SU-DHL-6 (cell line): ENCODE measurements around the gene SGPL1.
A peak's percentile ranks its signal among the peaks of the same experiment; 100 is the strongest.
"Not testable (repeated sequence)": the region's sequence is repeated elsewhere in the genome, so short reads cannot be mapped to it uniquely, and the experiment has no call there.

Source experiments
- H2AFZ ChIP-seq: fragments of 200-600 bp; sonication (generic); 2 replicates; pipeline ENCODE4 v1.6.1; 2014; ENCODE audit warnings: low read depth, mild to moderate bottlenecking, moderate library complexity, mixed read lengths, antibody characterized with exemption, low read length; ENCODE audit not compliant: severe bottlenecking
- H3F3A ChIP-seq: fragments of 200-600 bp; shearing (Covaris generic); 2 replicates; pipeline ENCODE4 v1.6.0; 2016; ENCODE audit warnings: antibody characterized with exemption, mild to moderate bottlenecking; ENCODE audit not compliant: insufficient read depth
- H3K27ac ChIP-seq: fragments of 200-600 bp; sonication (generic); 2 replicates; pipeline ENCODE4 v1.5.1; 2016; ENCODE audit warnings: low read depth, mild to moderate bottlenecking, low read length, moderate library complexity, mixed read lengths
- H3K27me3 ChIP-seq: fragments of 200-600 bp; sonication (generic), shearing (Covaris generic); 2 replicates; pipeline ENCODE4 v1.6.0; 2014; ENCODE audit warnings: mild to moderate bottlenecking, low read length
- H3K36me3 ChIP-seq: fragments of 200-600 bp; sonication (generic); 2 replicates; pipeline ENCODE4 v1.6.1; 2014; ENCODE audit warnings: mild to moderate bottlenecking, low read length, mixed read lengths
- H3K4me2 ChIP-seq: fragments of 300-600, 200-600 bp; shearing (Covaris generic), sonication (generic); 2 replicates; pipeline ENCODE4 v1.6.0; 2014; ENCODE audit warnings: low read length, low read depth, mild to moderate bottlenecking; ENCODE audit not compliant: poor library complexity, severe bottlenecking
- H3K4me3 ChIP-seq: fragments of 200-600 bp; sonication (generic); 2 replicates; pipeline ENCODE4 v1.5.1; 2014; ENCODE audit warnings: antibody characterized with exemption, low read length, mild to moderate bottlenecking, mixed read lengths; ENCODE audit not compliant: insufficient read depth, poor library complexity, severe bottlenecking
- H3K79me2 ChIP-seq: fragments of 200-600 bp; sonication (generic); 2 replicates; pipeline ENCODE4 v1.6.1; 2014; ENCODE audit warnings: mild to moderate bottlenecking, low read length, moderate library complexity; ENCODE audit not compliant: insufficient read depth
- H3K9ac ChIP-seq: fragments of 200-600 bp; sonication (generic); 2 replicates; pipeline ENCODE4 v1.7.0; 2014; ENCODE audit warnings: mild to moderate bottlenecking, low read length
- H3K9me2 ChIP-seq: fragments of 200-600 bp; sonication (generic); replicated peaks from 2 replicates; pipeline ENCODE4 v1.6.1; 2014; ENCODE audit warnings: low read length; ENCODE audit not compliant: insufficient read depth
- H3K9me3 ChIP-seq: fragments of 200-600 bp; sonication (generic); 2 replicates; pipeline ENCODE4 v1.6.1; 2014; ENCODE audit warnings: low read length, mixed read lengths; ENCODE audit not compliant: insufficient read depth
- H4K20me1 ChIP-seq: fragments of 200-600 bp; sonication (generic); 2 replicates; pipeline ENCODE4 v1.6.1; 2014; ENCODE audit warnings: low read depth, mild to moderate bottlenecking, antibody characterized with exemption, low read length, moderate library complexity, mixed read lengths
- EZH2phosphoT487 ChIP-seq: fragments of 200-600 bp; sonication (generic), shearing (Covaris generic); conservative IDR thresholded peaks from 2 replicates; pipeline ENCODE4 v1.6.1; 2018; ENCODE audit warnings: mild to moderate bottlenecking, antibody characterized with exemption, low read length, moderate library complexity, mixed read lengths
- TF ChIP-seq, protein P1 (sequence below): fragments of 200-600 bp; sonication (generic); IDR thresholded peaks from one replicate; pipeline ENCODE4 v1.5.1; 2017; ENCODE audit warnings: antibody characterized with exemption, mild to moderate bottlenecking, low read length, moderate library complexity; ENCODE audit not compliant: insufficient read depth, poor library complexity, severe bottlenecking

SGPL1 gene, protein sequence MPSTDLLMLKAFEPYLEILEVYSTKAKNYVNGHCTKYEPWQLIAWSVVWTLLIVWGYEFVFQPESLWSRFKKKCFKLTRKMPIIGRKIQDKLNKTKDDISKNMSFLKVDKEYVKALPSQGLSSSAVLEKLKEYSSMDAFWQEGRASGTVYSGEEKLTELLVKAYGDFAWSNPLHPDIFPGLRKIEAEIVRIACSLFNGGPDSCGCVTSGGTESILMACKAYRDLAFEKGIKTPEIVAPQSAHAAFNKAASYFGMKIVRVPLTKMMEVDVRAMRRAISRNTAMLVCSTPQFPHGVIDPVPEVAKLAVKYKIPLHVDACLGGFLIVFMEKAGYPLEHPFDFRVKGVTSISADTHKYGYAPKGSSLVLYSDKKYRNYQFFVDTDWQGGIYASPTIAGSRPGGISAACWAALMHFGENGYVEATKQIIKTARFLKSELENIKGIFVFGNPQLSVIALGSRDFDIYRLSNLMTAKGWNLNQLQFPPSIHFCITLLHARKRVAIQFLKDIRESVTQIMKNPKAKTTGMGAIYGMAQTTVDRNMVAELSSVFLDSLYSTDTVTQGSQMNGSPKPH

DNA sequence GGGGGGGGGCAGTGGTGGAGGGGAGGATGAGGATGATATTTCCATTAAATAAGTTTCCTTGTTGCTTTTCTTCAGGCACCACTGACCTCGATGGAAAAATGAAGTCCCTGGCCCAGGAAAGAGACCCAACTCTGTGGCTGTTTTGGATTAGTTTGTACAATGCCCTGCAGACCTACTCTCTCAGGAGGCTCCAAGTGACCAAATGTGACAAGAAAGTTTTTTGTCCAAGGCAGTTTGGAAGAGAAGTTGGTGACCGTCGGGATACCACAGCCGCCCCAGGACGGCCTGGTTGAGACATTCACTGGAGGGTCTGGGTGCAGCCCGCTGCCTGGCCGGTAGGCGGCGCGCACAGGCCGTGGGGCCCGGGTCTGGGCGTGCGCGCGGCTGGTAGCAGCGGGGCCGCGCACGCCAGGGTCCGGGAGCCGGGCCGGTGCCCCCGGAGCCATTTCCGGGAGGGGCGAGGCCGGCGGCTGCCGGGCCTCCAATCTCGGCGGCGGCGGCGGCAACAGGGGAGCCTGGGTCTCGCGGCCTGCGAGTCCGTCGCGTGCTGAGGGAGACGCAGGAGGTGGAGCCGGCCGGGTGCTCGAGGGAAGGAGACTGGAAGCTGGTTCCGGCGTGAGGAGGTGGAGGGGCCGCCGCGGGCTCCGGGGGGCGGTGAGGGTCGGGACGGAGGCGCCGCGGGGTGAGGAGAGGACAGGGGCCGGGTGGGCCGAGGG, at the start of gene SGPL1:
Gene SGPL1 (plus strand): TSS at position 445 of the 716 bp plus-strand sequence. CDS start 906 bp downstream, outside the sequence.
- Histone ChIP-seq H3K4me3 (peak within 1 kb of the TSS; percentile 70), H3K4me2 (peak within 1 kb of the TSS; percentile 81), H3K79me2 (no peaks in the 10 kb centered on the region; the same call in 1 of the 2 replicates), H3K9me2 (no peaks in the 10 kb centered on the region), H3K36me3 (no peaks in the 10 kb centered on the region), H3K9me3 (no peaks in the 10 kb centered on the region), H4K20me1 (no peaks in the 10 kb centered on the region), H3K27me3 (no peaks in the 10 kb centered on the region), H3F3A (0 out of 2 replicates have a peak, but pooled peaks cover 3% of the 10 kb centered on the region), H2AFZ (peak within 1 kb of the TSS; percentile 91), H3K27ac (peak within 1 kb of the TSS; percentile 20; the same call in 1 of the 2 replicates), H3K9ac (peak within 1 kb of the TSS; percentile 68)
- TF ChIP-seq, protein P1, sequence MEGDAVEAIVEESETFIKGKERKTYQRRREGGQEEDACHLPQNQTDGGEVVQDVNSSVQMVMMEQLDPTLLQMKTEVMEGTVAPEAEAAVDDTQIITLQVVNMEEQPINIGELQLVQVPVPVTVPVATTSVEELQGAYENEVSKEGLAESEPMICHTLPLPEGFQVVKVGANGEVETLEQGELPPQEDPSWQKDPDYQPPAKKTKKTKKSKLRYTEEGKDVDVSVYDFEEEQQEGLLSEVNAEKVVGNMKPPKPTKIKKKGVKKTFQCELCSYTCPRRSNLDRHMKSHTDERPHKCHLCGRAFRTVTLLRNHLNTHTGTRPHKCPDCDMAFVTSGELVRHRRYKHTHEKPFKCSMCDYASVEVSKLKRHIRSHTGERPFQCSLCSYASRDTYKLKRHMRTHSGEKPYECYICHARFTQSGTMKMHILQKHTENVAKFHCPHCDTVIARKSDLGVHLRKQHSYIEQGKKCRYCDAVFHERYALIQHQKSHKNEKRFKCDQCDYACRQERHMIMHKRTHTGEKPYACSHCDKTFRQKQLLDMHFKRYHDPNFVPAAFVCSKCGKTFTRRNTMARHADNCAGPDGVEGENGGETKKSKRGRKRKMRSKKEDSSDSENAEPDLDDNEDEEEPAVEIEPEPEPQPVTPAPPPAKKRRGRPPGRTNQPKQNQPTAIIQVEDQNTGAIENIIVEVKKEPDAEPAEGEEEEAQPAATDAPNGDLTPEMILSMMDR: peak; percentile 86
- TF ChIP-seq EZH2phosphoT487: no peak

GRCh38 chr10:70768026-70768685, 47.6 kb upstream of the SGPL1 start:
- peaks cover 14% of the 10 kb centered on the region; the same call in 1 of the 2 replicates for H3K9me3 ChIP-seq
- not testable (repeated sequence) for H3F3A ChIP-seq, H2AFZ ChIP-seq, H3K79me2 ChIP-seq, H3K27ac ChIP-seq, H3K27me3 ChIP-seq, H3K9me2 ChIP-seq, H3K4me3 ChIP-seq, H4K20me1 ChIP-seq, H3K36me3 ChIP-seq, H3K9ac ChIP-seq, H3K4me2 ChIP-seq

DNA sequence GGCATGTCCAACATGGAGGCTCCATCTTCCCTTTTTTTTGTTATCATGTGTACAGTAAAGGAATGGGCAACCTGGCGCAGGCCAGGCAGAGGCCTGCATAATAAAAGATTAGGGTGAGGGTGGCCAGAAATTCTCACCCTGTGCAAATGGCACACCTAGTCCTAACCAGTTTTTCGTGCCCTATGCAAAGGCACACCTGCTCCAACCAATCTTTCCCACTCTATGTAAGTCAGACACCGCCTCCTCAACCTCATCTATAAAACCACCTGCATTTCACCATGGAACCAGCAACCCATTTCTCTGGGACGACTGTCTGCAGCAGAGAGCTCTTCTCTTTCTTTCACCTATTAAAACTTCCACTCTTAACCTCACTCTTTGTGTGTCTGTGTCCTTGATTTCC, 46.6 kb upstream of the SGPL1 start:
- H3F3A ChIP-seq: no peaks in the 10 kb centered on the region
- H3K36me3 ChIP-seq: no peaks in the 10 kb centered on the region
- no peak overlapping the region for H2AFZ ChIP-seq
- TF ChIP-seq, protein P1: no peak
- no peak for TF ChIP-seq EZH2phosphoT487
- H3K4me2 ChIP-seq: no peak overlapping the region
- no peak overlapping the region for H3K27ac ChIP-seq
- no peaks in the 10 kb centered on the region for H3K79me2 ChIP-seq
- no peak overlapping the region for H3K9ac ChIP-seq
- no peaks in the 10 kb centered on the region; the same call in 1 of the 2 replicates for H3K27me3 ChIP-seq
- H4K20me1 ChIP-seq: no peaks in the 10 kb centered on the region
- H3K4me3 ChIP-seq: no peak overlapping the region
- no peaks in the 10 kb centered on the region for H3K9me2 ChIP-seq
- peaks cover 14% of the 10 kb centered on the region; the same call in 1 of the 2 replicates for H3K9me3 ChIP-seq
